Activated naive CD4-positive, alpha-beta T cell treated with anti-CD3 and anti-CD28 coated beads for 36 hours (primary cell): ENCODE results near the gene NEMP1. TPM values are rescaled to one million over a fixed set of nuclear protein-coding genes. Genes with fewer than 3 reads are reported as not detected.
A peak's percentile ranks its signal among the peaks of the same experiment; 100 is the strongest.

Experiments
- CTCF ChIA-PET: fragments of 350-600 bp; sonication (Branson Sonifier 250); formaldehyde crosslinking; loops from one replicate; lab custom pipeline; 2021; ENCODE audit warnings: antibody characterized with exemption; lab: Charles Lee
- DNase-seq: peaks from one replicate; pipeline ENCODE4 v3.0.0-alpha.2; 2020
- H3K27ac Mint-ChIP-seq: one replicate; pipeline ENCODE4 v1.8.0; 2021; ENCODE audit warnings: mild to moderate bottlenecking, mixed read lengths
- H3K27me3 Mint-ChIP-seq: one replicate; pipeline ENCODE4 v1.8.0; 2021; ENCODE audit warnings: low read depth, mixed read lengths
- H3K36me3 Mint-ChIP-seq: one replicate; pipeline ENCODE4 v1.8.0; 2021; ENCODE audit warnings: low read depth, mixed read lengths
- H3K4me1 Mint-ChIP-seq: one replicate; pipeline ENCODE4 v1.8.0; 2021; ENCODE audit warnings: low read depth, mixed read lengths
- H3K4me3 Mint-ChIP-seq: one replicate; pipeline ENCODE4 v1.8.0; 2021; ENCODE audit warnings: mild to moderate bottlenecking, moderate library complexity, mixed read lengths
- H3K9me3 Mint-ChIP-seq: one replicate; pipeline ENCODE4 v1.8.0; 2021; ENCODE audit warnings: mixed read lengths
- intact Hi-C: fragments of 100-400 bp; cut with micrococcal nuclease; formaldehyde crosslinking; loops from one replicate; pipeline ENCODE4 v1.15.1; 2023
- total RNA-seq, 2 experiments: library from RNA; stranded (reverse); gene quantifications; one replicate each; pipeline ENCODE4 v1.2.3, GENCODE V29; 2021

NEMP1 gene
- total RNA-seq, 2 experiments from 2014 or later: 71.3 to 72.2 TPM

DNA sequence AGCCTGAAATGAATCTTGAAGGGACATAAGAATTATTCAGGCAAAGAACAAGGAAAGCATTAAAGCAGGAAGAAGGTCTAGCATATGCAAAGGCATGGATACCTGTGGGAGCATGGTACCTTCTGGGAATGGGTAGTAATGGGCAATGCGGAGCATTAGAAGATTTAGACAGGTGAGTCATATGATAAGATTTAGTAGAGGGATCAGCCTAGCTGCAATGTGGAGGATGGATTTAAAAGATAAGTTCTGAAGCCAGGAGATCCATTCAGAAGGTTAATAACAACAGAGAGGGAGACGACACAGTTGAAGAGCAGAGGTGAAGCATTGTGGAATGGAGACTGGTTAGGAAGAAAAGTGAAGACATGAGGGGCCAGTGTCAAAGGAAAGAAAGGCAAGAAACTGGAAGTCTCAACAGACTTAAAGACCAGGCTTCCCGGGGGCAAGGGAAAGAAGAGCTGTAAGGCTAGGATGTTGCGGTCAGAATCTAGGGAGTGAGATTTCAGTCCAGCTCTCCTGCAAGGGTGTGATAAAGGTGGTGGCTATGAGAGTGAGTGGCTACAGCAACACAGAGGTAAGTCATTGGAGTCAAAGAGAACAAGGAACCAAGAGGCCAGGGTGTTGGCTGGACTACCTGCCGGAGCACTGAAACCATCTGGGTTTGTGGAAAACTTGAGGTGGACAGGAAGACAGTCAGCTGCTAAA, 38.1 kb upstream of the NEMP1 start:
- Mint-ChIP-seq H3K27ac (no peak overlapping the region), H3K9me3 (no peaks in the 10 kb centered on the region), H3K4me1 (peaks cover 22% of the 10 kb centered on the region), H3K27me3 (no peaks in the 10 kb centered on the region), H3K4me3 (no peak overlapping the region), H3K36me3 (no peaks in the 10 kb centered on the region)
- intact Hi-C loops: no loop called here
- CTCF ChIA-PET: interaction anchor here (0.9 to 2.1 kb wide), 5 partner anchors 7 to 115 kb away, joined by 3 to 11 read pairs (median 4); no protein-coding TSS in a partner anchor
- no peak for DNase-seq

DNA sequence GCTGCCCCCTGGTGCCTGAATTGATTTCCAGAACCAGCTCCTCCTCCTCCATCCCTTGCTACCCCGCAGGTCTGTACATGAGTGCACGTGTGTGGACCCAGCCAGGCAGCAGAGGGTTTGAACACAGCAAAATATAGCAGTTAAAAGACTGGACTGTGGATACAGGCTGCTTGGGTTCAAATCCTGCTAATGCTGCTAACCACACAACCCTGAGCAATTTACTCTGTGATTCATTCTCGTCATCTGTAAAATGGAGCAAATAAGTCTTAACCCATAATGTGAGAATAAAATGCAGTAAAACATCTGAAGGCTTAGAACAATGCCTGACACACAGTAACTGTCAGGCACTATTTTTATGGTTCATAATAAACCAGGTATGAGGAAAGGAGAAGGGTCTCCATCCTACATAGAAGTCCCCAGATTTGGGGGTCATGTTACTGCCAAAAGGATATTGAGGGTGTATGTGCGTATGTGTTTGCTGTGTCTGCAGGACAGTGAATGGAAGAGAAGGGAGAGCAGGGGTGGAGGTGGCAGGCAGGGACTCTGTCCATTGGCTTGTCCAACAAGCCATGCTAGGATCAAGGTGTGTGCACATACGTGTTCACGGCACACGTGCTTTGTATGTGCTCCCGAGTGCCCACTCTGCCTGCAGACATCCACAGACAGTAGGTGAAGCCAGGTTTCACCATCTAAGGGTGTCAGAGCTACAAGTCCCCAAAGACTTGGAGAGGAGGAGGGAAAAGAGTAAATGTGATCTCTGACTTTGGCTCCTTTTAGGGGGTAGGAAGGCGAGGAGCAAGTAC, 34.1 kb upstream of the NEMP1 start:
- DNase-seq: no peak
- Mint-ChIP-seq H3K4me1 (peaks cover 30% of the 10 kb centered on the region), H3K27ac (peak overlapping the region; percentile 94), H3K4me3 (peak overlapping the region; percentile 92), H3K36me3 (peaks cover 27% of the 10 kb centered on the region), H3K27me3 (no peaks in the 10 kb centered on the region), H3K9me3 (no peaks in the 10 kb centered on the region)
- CTCF ChIA-PET: interaction anchor here (0.6 to 4.9 kb wide), 36 partner anchors 11 to 1092 kb away, joined by 3 to 116 read pairs (median 8); partner anchors contain the start of genes HSD17B6, IKZF4, LRP1 and NAB2
- intact Hi-C loops: loop anchor here (1.0 to 5.0 kb wide), 10 partner anchors 34 to 580 kb away; partner anchors contain the start of genes DDIT3, MBD6, NACA and NEMP1

DNA sequence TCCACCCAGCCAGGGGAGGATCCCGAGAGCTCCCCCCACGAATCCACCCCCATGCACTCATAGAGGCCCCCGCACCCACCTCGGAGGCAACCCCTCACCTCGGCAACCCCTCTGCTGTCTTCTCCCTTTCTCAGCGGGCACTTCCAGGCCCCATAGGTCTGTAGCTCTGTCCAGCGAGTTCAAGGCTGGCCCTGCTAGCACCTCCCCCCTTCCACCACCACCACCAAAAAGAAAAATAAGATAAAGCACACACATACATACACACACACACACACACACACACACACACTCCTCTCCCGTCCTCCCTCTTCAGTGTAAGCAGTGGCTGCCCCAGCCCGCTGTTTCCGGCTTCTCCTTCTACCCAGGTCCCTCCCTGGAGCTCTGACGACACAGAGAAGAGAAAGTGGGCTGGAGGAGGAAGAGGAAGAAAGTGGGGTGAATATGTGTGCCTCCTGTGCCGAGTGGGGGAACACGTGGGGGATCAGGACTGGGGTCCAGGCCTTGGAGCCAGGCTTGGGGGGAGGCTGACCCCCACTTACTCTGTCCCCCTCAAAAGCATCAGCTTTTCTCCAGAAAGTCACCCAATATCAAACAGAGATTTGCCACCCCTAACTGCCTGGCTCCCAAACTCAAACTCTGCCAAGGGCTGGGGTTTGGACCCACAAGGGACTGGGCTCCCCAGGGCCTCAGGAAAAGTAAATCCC, 32.6 kb upstream of the NEMP1 start, which contains the start of gene STAT6:
TSS of gene STAT6 (minus strand) at position 332 of the 704 bp plus-strand sequence. CDS start 3,084 bp downstream, outside the sequence.
- no peaks in the 10 kb centered on the region for H3K27me3 Mint-ChIP-seq
- no peaks in the 10 kb centered on the region for H3K9me3 Mint-ChIP-seq
- intact Hi-C loops: loop anchor here (1.0 to 5.0 kb wide), 6 partner anchors 23 to 581 kb away; partner anchors contain the start of genes DDIT3, MBD6, OS9 and PTGES3
- peak; percentile 92 for DNase-seq
- H3K36me3 Mint-ChIP-seq: peaks cover 41% of the 10 kb centered on the region
- CTCF ChIA-PET: interaction anchor here (0.6 to 4.9 kb wide), 37 partner anchors 11 to 395 kb away, joined by 3 to 116 read pairs (median 8); partner anchors contain the start of genes LRP1, NAB2, NEMP1 and SHMT2
- H3K27ac Mint-ChIP-seq: peak within 1 kb of the TSS; percentile 94
- H3K4me1 Mint-ChIP-seq: peaks cover 45% of the 10 kb centered on the region
- peak within 1 kb of the TSS; percentile 92 for H3K4me3 Mint-ChIP-seq

DNA sequence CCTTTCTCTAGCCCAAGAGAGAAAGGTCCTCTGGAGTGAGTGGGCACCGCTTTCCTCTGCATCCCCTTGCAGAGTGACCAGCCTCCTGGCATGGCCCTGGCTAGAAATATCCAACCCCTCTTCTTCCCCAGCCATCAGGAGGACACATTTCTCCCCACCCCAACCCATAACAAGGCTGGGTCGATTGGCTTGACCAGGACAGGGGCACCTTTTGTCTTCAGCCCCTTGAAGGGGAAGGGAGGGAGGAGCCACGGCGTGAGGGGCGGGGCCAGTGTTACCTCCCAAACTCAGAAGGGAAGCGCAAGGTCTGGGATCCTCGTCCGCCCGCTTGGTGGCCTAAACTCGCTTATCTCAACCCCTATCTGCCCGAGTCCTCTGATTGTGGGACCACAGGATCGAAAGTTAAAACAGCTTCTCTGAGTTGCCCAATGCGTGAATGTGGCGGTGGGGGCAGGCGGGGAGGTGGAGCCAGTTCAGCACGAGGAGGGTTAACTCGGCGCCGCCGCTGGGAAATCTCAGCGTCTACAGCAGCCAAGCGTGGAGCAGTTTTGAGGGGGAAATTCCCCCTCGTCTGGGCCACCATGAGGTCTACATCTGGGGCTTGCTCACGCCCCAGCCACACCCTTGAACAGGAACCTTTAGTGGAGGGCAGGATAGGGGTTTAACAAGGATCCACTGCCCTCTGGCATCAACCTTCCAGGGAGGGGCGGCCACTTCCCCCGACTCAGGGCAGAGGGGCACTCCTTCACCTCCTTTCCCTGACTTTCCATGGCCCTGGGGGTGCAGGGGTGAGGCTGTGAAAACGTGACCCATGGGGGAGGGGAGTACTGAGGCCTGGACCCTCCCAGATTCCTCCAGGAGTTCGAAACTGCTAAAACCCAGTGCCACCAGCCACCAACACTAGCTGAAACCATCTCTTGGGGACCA, 31.8 kb upstream of the NEMP1 start:
- CTCF ChIA-PET: interaction anchor here (0.6 to 4.9 kb wide), 21 partner anchors 11 to 356 kb away, joined by 3 to 116 read pairs (median 9); partner anchors contain the start of genes LRP1, NAB2, NEMP1 and SHMT2
- intact Hi-C loops: loop anchor here (1.0 to 5.0 kb wide), 7 partner anchors 17 to 582 kb away; partner anchors contain the start of genes DDIT3, MBD6, OS9 and PTGES3
- Mint-ChIP-seq H3K27ac (peak overlapping the region; percentile 94), H3K4me1 (peaks cover 51% of the 10 kb centered on the region), H3K27me3 (no peaks in the 10 kb centered on the region), H3K4me3 (peak overlapping the region; percentile 92), H3K9me3 (no peaks in the 10 kb centered on the region), H3K36me3 (peaks cover 44% of the 10 kb centered on the region)
- peak; percentile 82 for DNase-seq

DNA sequence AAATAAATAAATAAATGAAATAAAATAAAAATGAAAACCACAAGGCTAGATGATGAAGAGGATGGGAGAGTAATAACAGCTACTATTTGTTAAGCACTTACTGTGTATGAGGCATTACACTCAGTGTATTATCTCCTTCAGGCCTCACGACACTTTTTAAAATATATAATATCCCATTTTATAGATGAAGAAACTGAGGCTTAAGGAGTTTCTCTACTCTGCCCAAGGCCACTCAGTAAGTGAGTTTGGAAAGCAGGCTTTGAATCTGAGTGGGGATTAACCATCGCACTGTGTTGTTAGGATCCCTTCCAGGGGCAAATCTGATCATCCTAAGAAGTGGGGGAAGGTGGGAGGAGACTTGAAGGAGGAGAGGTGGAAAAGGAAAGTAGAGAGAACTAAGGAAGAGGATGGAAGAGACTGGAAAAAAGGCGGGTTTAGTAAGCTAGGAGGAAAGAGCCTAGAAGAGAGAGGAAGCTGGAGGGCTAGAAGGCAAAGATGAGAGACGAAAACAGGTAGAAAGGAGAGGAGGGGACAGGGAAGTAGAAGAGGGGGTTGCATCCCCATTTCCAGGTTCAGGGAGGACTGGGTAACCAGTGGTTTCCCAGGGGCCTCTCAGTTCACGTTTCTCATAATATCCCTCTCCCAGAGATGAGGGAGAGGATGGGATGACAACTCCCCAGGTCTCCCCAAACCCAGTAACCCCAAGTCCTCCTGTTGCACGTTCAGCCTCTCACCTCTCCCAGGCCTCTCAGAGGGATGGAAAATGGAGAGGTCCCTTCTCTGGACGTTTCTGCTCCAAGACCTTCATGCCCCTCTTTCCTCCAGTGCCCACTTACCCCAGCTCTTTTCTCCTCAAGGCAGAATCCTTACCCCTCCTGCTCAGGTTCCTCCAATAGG, 30.9 kb upstream of the NEMP1 start:
- intact Hi-C loops: loop anchor here (1.0 to 5.0 kb wide), 4 partner anchors 16 to 583 kb away; partner anchors contain the start of genes DDIT3, MBD6 and OS9
- Mint-ChIP-seq H3K4me3 (peak overlapping the region; percentile 92), H3K27me3 (no peaks in the 10 kb centered on the region), H3K9me3 (no peaks in the 10 kb centered on the region), H3K4me1 (peaks cover 57% of the 10 kb centered on the region), H3K36me3 (peaks cover 51% of the 10 kb centered on the region), H3K27ac (peak overlapping the region; percentile 94)
- DNase-seq: no peak
- CTCF ChIA-PET: interaction anchor here (0.7 to 4.9 kb wide), 8 partner anchors 10 to 103 kb away, joined by 3 to 116 read pairs (median 32); partner anchors contain the start of genes LRP1, NEMP1 and ZBTB39

DNA sequence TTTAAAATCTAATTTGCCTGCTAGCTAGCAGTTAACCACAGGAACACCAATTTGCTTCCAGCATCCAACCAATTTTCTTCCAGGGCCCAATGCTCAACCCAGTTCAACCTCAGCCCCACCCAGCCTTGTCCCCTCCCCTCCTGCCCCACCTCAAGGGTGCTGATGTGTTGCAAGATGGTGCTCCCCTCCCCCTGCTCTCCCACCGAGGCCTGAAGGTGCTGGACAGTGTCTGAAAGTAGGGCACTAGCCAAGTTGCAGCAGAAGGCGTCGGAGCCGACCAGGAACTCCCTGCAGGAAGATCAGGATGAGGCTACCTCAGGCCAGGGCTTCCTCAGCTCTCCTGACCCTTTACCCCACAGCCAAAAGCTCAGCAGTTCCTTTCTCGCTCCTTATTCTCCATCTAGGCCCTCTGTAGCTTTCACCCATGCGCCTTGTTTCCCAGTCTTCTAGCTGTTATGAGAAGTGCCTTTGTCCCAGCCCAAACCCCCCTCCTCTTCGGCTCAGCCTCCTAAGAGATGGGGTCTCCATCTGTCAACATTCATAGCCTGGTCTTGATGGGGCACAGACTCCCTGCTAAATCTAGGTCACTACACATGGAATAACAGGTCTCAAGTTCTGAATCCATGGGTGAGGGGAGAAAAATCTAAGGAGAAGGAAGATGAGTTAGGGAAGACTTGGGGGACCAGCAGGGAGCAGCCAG, 29.0 kb upstream of the NEMP1 start:
- Mint-ChIP-seq H3K36me3 (peaks cover 63% of the 10 kb centered on the region), H3K27me3 (no peaks in the 10 kb centered on the region), H3K4me1 (peaks cover 62% of the 10 kb centered on the region), H3K27ac (peak overlapping the region; percentile 55), H3K4me3 (no peak overlapping the region), H3K9me3 (no peaks in the 10 kb centered on the region)
- DNase-seq: no peak
- CTCF ChIA-PET: interaction anchor here (0.7 to 1.7 kb wide), 6 partner anchors 10 to 123 kb away, joined by 3 to 13 read pairs (median 4); no protein-coding TSS in a partner anchor
- intact Hi-C loops: no loop called here

DNA sequence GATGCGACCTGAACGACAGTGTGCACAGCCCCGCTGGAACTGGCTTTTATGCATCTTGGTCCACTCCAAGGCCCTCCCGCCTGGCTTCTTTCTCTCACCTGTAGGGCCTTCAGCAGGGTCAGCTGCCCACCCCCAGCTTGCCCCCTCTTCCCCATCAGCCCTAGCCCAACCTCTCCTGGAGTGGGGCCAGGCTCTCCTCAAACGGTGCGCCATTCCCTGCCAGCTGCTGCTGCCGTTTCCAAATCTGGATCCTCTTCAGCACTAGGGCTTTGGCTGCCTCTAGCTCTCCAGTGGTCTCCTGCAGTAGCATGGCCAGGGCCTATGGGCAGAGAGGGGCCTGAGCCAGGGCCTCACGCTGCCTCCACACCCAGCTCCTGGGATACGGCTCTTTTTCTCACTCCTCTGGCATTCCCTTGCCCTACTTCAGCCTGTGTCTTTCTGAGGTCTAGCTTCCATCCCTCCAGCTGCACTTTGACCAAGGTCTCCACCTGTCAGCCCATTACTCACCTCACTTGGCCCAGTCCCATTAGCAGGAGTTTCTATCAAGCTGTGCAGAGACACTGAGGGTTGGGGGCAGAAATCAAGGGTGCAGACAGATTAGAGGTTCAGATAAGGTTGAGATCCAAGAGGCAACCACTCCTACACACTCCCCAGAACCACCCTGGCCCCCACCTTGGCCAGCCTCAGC, 27.6 kb upstream of the NEMP1 start:
- CTCF ChIA-PET: interaction anchor here (1.0 to 1.7 kb wide), 5 partner anchors 8 to 105 kb away, joined by 3 to 13 read pairs (median 4); no protein-coding TSS in a partner anchor
- DNase-seq: no peak
- H3K27me3 Mint-ChIP-seq: no peaks in the 10 kb centered on the region
- no peaks in the 10 kb centered on the region for H3K9me3 Mint-ChIP-seq
- peaks cover 68% of the 10 kb centered on the region for H3K4me1 Mint-ChIP-seq
- peak overlapping the region; percentile 55 for H3K27ac Mint-ChIP-seq
- intact Hi-C loops: no loop called here
- peaks cover 70% of the 10 kb centered on the region for H3K36me3 Mint-ChIP-seq
- H3K4me3 Mint-ChIP-seq: no peak overlapping the region

DNA sequence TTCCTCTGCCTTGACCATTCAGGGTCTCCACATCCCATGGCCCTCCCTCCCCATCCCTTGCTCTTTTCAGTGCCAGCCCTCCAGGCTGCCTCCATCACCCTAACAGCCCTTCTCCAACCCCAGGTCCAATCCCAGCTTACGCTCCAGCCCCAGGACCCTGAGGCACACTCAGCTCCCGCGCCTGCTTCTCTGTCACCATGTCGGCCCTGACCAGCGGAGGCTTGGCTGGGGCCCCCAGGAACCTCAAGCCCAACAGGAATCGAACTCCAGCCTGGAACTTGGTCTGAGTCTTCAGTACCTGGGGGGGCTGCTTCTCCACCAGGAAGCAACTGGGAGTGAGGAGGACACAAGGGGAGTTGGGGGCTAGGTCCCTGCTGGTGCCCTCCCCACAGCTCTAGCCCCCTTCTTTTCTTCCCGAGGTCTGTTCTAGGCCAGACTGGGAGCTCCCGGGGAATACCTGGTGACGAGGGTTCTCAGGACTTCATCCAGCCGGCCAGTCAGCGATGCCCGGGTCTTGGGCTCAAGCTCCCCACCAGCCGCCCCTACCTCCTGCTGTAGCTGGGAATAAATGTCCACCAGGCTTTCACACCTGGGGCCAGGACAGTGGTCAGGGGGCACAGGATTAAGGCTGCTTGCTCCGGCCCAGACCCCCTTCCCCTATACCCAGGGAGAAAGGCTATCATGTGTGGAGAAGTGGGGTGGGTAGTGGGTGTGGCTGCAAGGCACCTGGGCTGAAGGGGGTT, 26.6 kb upstream of the NEMP1 start:
- peaks cover 62% of the 10 kb centered on the region for H3K36me3 Mint-ChIP-seq
- no peaks in the 10 kb centered on the region for H3K27me3 Mint-ChIP-seq
- CTCF ChIA-PET: no interaction called here
- intact Hi-C loops: no loop called here
- peaks cover 71% of the 10 kb centered on the region for H3K4me1 Mint-ChIP-seq
- no peaks in the 10 kb centered on the region for H3K9me3 Mint-ChIP-seq
- no peak for DNase-seq
- H3K27ac Mint-ChIP-seq: peak overlapping the region; percentile 74
- no peak overlapping the region for H3K4me3 Mint-ChIP-seq
